ENCODE results near the gene TMEM272.

DNA sequence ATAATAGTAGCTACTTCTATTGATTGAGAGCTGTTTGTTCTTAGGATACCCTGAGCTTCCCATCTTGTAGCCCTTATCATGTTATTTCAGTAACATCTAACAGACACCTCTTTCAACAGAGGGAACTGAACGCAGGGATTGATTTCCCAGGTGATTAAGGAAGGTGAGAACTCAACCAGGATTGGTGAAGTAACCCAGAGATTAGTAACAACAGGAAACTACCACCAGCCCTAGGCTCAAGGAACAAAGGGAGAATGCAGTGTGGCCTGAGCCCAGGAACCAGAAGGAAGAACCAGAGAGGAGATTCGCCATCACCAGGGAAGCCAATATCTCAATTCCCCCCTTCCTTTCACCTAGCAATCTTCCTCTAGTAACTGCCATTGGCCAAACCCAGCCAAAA, 49.6 kb downstream of the TMEM272 start:
- TF ChIP-seq, protein P1, sequence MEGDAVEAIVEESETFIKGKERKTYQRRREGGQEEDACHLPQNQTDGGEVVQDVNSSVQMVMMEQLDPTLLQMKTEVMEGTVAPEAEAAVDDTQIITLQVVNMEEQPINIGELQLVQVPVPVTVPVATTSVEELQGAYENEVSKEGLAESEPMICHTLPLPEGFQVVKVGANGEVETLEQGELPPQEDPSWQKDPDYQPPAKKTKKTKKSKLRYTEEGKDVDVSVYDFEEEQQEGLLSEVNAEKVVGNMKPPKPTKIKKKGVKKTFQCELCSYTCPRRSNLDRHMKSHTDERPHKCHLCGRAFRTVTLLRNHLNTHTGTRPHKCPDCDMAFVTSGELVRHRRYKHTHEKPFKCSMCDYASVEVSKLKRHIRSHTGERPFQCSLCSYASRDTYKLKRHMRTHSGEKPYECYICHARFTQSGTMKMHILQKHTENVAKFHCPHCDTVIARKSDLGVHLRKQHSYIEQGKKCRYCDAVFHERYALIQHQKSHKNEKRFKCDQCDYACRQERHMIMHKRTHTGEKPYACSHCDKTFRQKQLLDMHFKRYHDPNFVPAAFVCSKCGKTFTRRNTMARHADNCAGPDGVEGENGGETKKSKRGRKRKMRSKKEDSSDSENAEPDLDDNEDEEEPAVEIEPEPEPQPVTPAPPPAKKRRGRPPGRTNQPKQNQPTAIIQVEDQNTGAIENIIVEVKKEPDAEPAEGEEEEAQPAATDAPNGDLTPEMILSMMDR (IDR thresholded peaks at IDR 0.05; ENCODE audit: insufficient read depth, low read length, poor library complexity, severe bottlenecking): no peak
- no peak for TF ChIP-seq EZH2phosphoT487 (conservative IDR thresholded peaks at IDR 0.05; ENCODE audit: low read length)
